GM12874 (cell line): ENCODE results near the gene SLC36A1.

ENCODE experiments used
- CTCF ChIP-seq: IDR thresholded peaks from 2 replicates; pipeline ENCODE4 v1.5.1; 2011; ENCODE audit warnings: low read depth, mild to moderate bottlenecking, control low read depth, low read length, moderate library complexity; ENCODE audit not compliant: insufficient read depth

SLC36A1 gene

GRCh38 chr5:151491062-151491461, 43.7 kb downstream of the SLC36A1 start:
- no peak for TF ChIP-seq CTCF

- TF ChIP-seq CTCF, result no peak
Measured at GRCh38 chr5:151492729-151493128, 45.3 kb downstream of the SLC36A1 start.

- TF ChIP-seq CTCF, result no peak
Measured at GRCh38 chr5:151493665-151494064, 46.3 kb downstream of the SLC36A1 start.

GRCh38 chr5:151495320-151495719, 47.9 kb downstream of the SLC36A1 start:
- TF ChIP-seq CTCF, result no peak

- no peak for TF ChIP-seq CTCF
Measured at GRCh38 chr5:151496041-151496484, 48.7 kb downstream of the SLC36A1 start.

- TF ChIP-seq CTCF, result no peak
Measured at GRCh38 chr5:151497391-151498002, 50.1 kb downstream of the SLC36A1 start.

GRCh38 chr5:151498395-151499155, 51.2 kb downstream of the SLC36A1 start:
- no peak for TF ChIP-seq CTCF
